Sigmoid colon (tissue), 4 donors: Measurements from ENCODE around the gene PPP2R5B.

Experiments used
- CTCF ChIP-seq, 4 experiments: fragments of 450-650 bp in 3 of 4; fragments of 200-600 bp in 1 of 4; IDR thresholded peaks; one replicate each; pipeline ENCODE4 v1.5.1; 2016 to 2019; ENCODE audit warnings: antibody characterized with exemption in 4 of 4, mild to moderate bottlenecking in 3 of 4, moderate library complexity in 2 of 4
- POLR2AphosphoS5 ChIP-seq, 4 donors: sonication (generic); formaldehyde crosslinking; IDR thresholded peaks; one replicate each; pipeline ENCODE4 v1.6.1; 2017; ENCODE audit warnings: antibody characterized with exemption in 4 of 4

- TF ChIP-seq POLR2AphosphoS5 (IDR thresholded peaks at IDR 0.05) (no peak), CTCF (IDR thresholded peaks at IDR 0.05) (no peak)
These were observed 8.9 kb downstream of the PPP2R5B start for GRCh38 chr11:64933213-64933934.
